Progenitor cell of endocrine pancreas (in vitro differentiated cells): ENCODE results near the gene OSBPL3. TPM values are rescaled to one million over a fixed set of nuclear protein-coding genes. Genes with fewer than 3 reads are reported as not detected.
A peak's percentile ranks its signal among the peaks of the same experiment; 100 is the strongest.

Experiments used
- DNase-seq: peaks from one replicate; pipeline ENCODE4 v3.0.0; 2021; ENCODE audit warnings: low spot score; ENCODE audit not compliant: unreplicated experiment
- H3K27ac Mint-ChIP-seq: 2 replicates; pipeline ENCODE4 v1.8.0; 2021; ENCODE audit warnings: mild to moderate bottlenecking, moderate library complexity, mixed read lengths
- H3K27me3 Mint-ChIP-seq: 2 replicates; pipeline ENCODE4 v1.8.0; 2021; ENCODE audit warnings: mixed read lengths
- H3K36me3 Mint-ChIP-seq: 2 replicates; pipeline ENCODE4 v1.8.0; 2022; ENCODE audit warnings: mixed read lengths; ENCODE audit not compliant: insufficient read depth
- H3K4me1 Mint-ChIP-seq: 2 replicates; pipeline ENCODE4 v1.8.0; 2021; ENCODE audit warnings: low read depth, mixed read lengths
- H3K4me3 Mint-ChIP-seq: 2 replicates; pipeline ENCODE4 v1.8.0; 2021; ENCODE audit warnings: low read depth, mild to moderate bottlenecking, moderate library complexity, mixed read lengths
- H3K9me3 Mint-ChIP-seq: 2 replicates; pipeline ENCODE4 v1.8.0; 2021; ENCODE audit warnings: low read depth, mixed read lengths
- CTCF ChIP-seq: fragments of 200-600 bp; sonication (generic); IDR thresholded peaks from one replicate; pipeline ENCODE4 v1.5.0; 2021; ENCODE audit warnings: antibody characterized with exemption, mild to moderate bottlenecking; ENCODE audit not compliant: unreplicated experiment
- total RNA-seq: library from RNA; stranded (reverse); gene quantifications from 2 replicates; pipeline ENCODE4 v1.2.1, GENCODE V29; 2021

OSBPL3 gene
- total RNA-seq, 1 donor from 2014 or later, result 11.6 TPM

DNA sequence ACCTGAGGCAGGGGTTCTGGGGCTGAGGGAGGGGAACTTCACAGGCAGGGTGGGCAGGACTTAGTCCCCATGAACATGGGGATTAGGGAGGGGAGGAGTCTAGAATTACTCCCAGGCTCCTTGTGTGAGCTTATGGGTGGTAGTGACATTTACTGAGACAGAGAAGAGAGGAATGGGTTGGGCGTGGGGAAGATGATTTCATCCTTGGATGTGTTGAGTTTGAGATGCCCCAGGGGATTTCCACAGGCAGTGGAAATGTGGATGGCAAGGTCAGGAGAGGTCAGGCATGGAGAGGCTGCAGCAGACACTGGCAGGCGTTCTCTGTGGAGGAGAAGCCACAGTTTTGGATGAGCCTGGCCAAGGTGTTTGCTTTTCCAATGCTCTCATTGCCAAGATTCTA is 196.3 kb downstream of the OSBPL3 start:
- no peak for DNase-seq
- H3K36me3 Mint-ChIP-seq, result peaks cover 2% of the 10 kb centered on the region
- no peaks in the 10 kb centered on the region for H3K27me3 Mint-ChIP-seq
- no peak overlapping the region for H3K4me3 Mint-ChIP-seq
- no peak for TF ChIP-seq CTCF
- H3K27ac Mint-ChIP-seq, result no peak overlapping the region
- H3K9me3 Mint-ChIP-seq, result peaks cover 8% of the 10 kb centered on the region
- no peaks in the 10 kb centered on the region for H3K4me1 Mint-ChIP-seq

GRCh38 chr7:24781106-24781505 is 198.9 kb downstream of the OSBPL3 start:
- H3K4me3 Mint-ChIP-seq, result no peak overlapping the region
- no peak overlapping the region for H3K27ac Mint-ChIP-seq
- H3K9me3 Mint-ChIP-seq, result peaks cover 8% of the 10 kb centered on the region
- DNase-seq, result no peak
- H3K27me3 Mint-ChIP-seq, result no peaks in the 10 kb centered on the region
- TF ChIP-seq CTCF, result no peak
- H3K36me3 Mint-ChIP-seq, result peaks cover 2% of the 10 kb centered on the region
- no peaks in the 10 kb centered on the region for H3K4me1 Mint-ChIP-seq

GRCh38 chr7:24779283-24779655 is 200.7 kb downstream of the OSBPL3 start:
- Mint-ChIP-seq H3K4me3 (no peak overlapping the region), H3K36me3 (peaks cover 2% of the 10 kb centered on the region)

DNA sequence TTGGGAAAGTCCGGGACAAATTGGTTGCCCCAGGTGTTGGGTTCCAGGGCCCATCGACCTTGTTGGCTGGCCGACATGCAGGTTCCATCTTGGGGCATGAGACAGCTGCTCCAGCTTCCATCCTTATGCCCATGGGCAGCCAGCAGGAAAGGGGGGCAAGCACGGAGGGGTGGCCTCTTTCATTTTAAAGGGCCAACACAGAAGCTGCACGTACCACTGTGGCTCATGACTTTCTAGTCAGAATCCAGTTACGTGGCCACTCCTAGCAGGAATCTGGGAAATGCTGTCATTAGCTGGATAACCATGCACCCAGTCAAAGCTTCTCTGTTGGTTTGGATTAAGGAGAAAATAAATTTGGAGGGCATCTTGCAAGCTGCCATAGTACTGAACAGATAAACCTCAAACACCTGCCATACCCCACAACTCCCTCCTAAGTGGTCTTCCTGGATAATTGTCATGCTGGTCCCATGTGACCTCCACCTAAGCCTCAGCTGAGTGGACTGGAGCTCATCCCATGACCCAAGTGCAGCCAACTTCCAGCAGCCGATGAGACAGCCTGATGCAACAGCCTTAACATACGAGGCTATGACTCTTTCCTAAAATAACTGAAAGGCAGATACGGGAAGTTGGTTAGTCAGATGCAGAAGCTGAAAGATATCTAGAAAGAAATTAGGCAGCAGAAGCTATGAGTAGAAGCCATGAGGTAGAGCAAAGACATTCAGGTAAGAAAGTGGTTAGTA is 201.3 kb downstream of the OSBPL3 start:
- H3K27ac Mint-ChIP-seq, result no peak overlapping the region

More at GRCh38 chr7:24779283-24779655, 200.7 kb downstream of the OSBPL3 start:
- peaks cover 8% of the 10 kb centered on the region for H3K9me3 Mint-ChIP-seq
- H3K27me3 Mint-ChIP-seq, result no peaks in the 10 kb centered on the region
- DNase-seq, result no peak
- no peak overlapping the region for H3K27ac Mint-ChIP-seq
- no peaks in the 10 kb centered on the region for H3K4me1 Mint-ChIP-seq
- TF ChIP-seq CTCF, result no peak

DNA sequence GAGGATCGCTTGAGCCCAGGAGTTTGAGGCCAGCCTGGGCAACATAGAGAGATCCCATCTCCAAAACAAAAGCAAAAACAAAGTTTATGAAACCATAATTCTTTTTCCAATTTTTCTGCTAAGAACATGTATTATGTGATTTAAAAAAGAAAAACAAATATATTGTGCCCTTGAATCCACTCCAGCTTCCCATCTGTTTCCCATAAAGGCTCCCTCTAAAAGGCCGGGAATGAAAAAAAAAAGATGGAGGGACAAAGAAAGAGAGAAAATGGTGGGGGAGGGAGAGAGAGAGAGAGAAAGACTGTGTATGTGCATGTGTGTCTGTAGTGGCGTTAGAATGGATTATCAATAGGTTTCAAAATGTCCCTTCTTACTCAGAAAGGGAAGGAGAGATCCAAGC is 202.2 kb downstream of the OSBPL3 start:
- no peak for DNase-seq
- H3K4me1 Mint-ChIP-seq, result no peaks in the 10 kb centered on the region
- H3K36me3 Mint-ChIP-seq, result no peaks in the 10 kb centered on the region
- peak overlapping the region; percentile 53 for H3K27ac Mint-ChIP-seq
- no peaks in the 10 kb centered on the region for H3K27me3 Mint-ChIP-seq
- H3K4me3 Mint-ChIP-seq, result no peak overlapping the region
- no peaks in the 10 kb centered on the region for H3K9me3 Mint-ChIP-seq
- no peak for TF ChIP-seq CTCF

More for the DNA sequence above, 201.3 kb downstream of the OSBPL3 start:
- H3K9me3 Mint-ChIP-seq, result peaks cover 3% of the 10 kb centered on the region
- no peak for TF ChIP-seq CTCF
- H3K4me1 Mint-ChIP-seq, result no peaks in the 10 kb centered on the region
- H3K36me3 Mint-ChIP-seq, result peaks cover 1% of the 10 kb centered on the region
- H3K27me3 Mint-ChIP-seq, result no peaks in the 10 kb centered on the region
- DNase-seq, result no peak
- H3K4me3 Mint-ChIP-seq, result no peak overlapping the region
